PFSK-1 (cell line): ENCODE results near the gene HNF1A.

Source experiments
- POLR2AphosphoS5 ChIP-seq: IDR thresholded peaks from 2 replicates; pipeline ENCODE4 v1.6.1; 2012; ENCODE audit warnings: low read depth, mild to moderate bottlenecking, control low read depth, low read length, moderate library complexity
- REST ChIP-seq, 2 experiments: IDR thresholded peaks; 2 replicates each; pipeline versions ENCODE4 v1.6.1 to v1.8.0; 2011 to 2012; ENCODE audit warnings: low read depth in 2 of 2, low read length in 2 of 2, control low read depth in 1 of 2, inconsistent platforms in 1 of 2, mild to moderate bottlenecking in 1 of 2, moderate library complexity in 1 of 2; ENCODE audit not compliant: insufficient read depth in 1 of 2
- SIN3A ChIP-seq: IDR thresholded peaks from 2 replicates; pipeline ENCODE4 v1.6.1; 2012; ENCODE audit warnings: mild to moderate bottlenecking, low read length, moderate library complexity, borderline replicate concordance; ENCODE audit not compliant: insufficient read depth
- TAF1 ChIP-seq: IDR thresholded peaks from 2 replicates; pipeline ENCODE4 v1.6.1; 2012; ENCODE audit warnings: low read length, control low read depth, borderline replicate concordance; ENCODE audit not compliant: insufficient read depth

DNA sequence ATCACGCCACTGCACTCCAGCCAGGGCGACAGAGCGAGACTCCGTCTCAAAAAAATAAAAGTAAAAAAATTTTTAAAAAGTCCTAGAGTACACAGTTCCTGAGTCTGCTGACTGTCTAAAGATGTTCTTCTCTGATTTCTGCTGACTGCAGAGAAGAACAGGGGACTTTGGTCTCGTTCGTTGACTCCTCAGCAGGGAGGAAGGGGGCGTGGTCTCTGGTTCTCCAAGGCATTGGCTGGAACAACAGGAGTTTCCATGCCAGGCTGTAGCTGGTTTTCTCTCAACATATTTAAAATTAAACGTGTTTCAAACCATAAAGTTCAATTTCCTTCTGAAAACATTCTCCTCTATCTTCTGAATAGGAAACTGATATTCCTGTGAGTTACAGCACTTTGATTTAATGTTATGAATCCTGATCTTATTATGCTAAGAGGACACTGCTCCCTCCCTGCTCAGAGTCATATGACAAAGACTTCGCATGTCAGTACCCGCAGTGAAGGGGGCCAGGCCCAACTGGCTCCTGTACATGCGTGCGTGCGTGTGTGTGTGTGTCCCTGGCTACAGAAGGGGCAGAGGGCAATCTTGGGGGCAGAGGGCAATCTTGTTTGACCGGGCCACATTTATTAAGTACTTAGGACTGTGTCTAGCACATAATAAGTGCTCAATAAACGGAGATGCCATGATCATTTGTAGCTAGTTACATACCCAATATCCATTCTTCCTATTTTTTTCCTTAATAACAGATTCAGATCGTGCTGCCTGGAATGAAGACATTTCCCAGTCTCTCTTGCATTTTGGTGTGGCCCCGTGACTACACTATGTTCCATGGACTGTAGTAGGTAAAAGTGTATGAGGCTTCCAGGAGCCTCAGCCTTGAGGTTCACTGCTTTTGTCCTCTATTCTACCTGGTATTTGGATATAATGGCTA, 16.5 kb upstream of the HNF1A start:
- no peak for TF ChIP-seq POLR2AphosphoS5
- no peak for TF ChIP-seq SIN3A
- no peak for TF ChIP-seq TAF1
- TF ChIP-seq REST (IDR thresholded peaks at IDR 0.05; ENCODE audit: insufficient read depth in 1 of 2, low read depth in 2 of 2, low read length in 2 of 2) = no peak
